HG03280 (cell line): ENCODE results near the gene ST14.

ENCODE experiments used
- ATAC-seq: cut with Tn5 transposase; IDR thresholded peaks from one replicate; pipeline ENCODE4 v1.9.1; 2021; ENCODE audit warnings: mild to moderate bottlenecking, moderate library complexity; ENCODE audit not compliant: unreplicated experiment

ST14 gene

DNA sequence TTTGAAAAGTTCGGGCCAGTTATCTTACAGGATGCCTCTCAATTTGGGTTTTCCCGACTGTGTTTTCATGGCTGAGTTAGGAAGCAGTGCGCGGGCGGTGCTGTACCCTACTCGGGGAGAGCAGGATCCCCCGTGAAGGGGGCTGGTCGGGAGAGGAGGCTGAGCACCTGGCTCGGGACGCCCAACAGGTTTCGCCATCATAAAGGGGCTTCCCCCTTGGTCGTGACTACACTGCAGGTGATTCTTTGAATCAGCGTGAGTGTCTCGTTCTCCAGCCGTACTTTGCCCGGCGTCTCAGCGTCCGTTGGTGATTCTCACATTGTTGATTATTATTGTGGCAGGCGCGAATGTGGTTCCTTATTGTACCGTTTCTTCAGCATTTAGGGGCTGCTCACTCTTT lies 46.6 kb downstream of the ST14 start:
- no peak for ATAC-seq

DNA sequence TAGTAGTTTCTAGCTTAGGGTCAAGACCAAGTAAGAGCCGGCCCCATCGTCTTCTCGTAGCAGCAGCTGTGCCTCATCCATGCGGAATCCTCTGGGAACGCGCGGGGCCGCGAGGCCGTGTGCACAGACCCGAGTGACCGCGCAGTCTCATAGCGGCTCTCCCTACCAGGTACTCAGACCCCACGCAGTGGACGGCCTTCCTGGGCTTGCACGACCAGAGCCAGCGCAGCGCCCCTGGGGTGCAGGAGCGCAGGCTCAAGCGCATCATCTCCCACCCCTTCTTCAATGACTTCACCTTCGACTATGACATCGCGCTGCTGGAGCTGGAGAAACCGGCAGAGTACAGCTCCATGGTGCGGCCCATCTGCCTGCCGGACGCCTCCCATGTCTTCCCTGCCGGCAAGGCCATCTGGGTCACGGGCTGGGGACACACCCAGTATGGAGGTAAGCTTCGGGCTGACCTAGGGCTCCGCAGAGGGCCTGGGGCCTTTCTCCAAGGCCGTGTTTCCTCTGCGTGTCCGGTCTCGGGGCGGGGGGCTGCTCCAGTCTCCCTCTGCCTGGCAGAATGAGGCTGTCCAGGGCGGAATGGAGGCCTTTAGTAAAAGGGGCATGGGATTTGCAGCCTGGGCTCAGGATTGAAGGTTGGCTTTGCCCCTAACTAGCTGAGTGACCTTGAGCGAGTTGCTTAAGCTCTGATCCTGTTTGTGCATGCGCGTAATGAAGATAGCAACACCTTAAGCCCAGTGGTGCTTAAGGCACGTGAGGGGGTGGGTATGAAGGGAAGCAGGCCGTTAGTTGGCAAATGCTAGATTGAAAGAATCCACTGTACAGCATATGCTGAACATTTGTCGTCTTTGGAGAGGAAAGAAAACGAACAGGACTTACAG lies 48.9 kb downstream of the ST14 start:
- no peak for ATAC-seq

DNA sequence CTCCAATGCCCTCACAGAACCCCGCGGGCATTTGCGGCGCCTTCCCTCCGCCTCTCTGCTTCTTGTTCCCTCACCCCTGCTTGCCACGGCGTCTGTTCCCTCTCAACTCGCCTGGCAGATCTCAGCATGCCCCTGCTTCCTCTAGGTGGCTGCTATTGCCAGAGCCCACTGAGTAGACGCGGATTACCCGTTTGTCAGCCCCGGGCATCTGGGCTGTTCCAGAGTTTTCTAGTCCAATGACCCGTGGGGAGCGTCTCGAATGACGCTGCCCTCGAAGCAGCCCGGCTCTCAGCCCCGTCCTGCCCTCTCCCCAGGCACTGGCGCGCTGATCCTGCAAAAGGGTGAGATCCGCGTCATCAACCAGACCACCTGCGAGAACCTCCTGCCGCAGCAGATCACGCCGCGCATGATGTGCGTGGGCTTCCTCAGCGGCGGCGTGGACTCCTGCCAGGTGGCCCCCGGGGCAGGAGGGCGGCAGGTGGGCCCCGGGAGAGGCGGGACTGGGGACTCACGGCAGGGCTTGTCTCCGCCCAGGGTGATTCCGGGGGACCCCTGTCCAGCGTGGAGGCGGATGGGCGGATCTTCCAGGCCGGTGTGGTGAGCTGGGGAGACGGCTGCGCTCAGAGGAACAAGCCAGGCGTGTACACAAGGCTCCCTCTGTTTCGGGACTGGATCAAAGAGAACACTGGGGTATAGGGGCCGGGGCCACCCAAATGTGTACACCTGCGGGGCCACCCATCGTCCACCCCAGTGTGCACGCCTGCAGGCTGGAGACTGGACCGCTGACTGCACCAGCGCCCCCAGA lies 49.7 kb downstream of the ST14 start:
- no peak for ATAC-seq

DNA sequence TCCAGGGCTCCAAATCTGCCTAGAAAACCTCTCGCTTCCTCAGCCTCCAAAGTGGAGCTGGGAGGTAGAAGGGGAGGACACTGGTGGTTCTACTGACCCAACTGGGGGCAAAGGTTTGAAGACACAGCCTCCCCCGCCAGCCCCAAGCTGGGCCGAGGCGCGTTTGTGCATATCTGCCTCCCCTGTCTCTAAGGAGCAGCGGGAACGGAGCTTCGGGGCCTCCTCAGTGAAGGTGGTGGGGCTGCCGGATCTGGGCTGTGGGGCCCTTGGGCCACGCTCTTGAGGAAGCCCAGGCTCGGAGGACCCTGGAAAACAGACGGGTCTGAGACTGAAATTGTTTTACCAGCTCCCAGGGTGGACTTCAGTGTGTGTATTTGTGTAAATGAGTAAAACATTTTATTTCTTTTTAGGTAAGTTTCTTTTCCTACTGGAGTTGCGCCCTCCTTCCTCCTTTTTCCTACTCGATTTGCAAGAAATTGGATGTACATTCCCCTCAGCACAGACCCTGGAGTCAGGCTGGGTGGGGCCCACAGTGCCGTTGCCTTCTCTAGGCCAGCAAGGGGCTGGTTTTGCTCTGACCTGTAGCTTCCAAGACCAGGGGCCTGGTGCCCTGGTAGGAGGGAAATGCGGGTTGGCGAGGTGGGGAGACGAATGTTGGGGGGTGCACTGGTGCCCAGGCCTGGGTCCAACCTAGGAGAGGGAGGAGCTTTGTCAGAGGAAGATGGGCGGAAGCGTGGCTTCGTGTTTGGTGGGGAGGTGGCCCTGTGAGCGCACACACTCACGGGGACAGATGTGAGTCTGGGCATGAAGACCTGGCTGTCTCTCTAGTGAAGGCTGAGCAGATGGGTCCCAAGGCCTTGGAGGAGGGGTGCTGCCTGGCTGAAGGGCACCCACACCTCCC lies 50.6 kb downstream of the ST14 start:
- ATAC-seq = no peak

DNA sequence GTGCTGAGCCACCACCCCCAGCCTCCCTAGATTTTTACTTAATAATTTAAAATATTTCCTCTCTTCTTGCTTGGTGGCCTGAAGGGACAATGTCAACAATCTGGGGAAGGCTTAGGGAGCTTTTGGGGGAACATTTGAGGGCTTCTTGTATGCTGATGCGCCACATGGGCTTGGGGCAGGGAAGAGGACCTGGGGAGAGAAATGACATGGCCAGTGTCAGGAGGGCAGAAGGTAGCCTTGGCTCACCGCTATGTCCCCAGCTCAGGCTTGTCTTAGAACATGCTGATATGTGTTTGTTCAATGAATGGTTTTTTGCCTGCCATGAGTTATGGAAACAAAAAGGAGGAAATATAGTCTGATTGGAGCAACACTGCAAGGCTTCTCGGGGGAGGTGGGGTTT lies 51.6 kb downstream of the ST14 start:
- no peak for ATAC-seq

DNA sequence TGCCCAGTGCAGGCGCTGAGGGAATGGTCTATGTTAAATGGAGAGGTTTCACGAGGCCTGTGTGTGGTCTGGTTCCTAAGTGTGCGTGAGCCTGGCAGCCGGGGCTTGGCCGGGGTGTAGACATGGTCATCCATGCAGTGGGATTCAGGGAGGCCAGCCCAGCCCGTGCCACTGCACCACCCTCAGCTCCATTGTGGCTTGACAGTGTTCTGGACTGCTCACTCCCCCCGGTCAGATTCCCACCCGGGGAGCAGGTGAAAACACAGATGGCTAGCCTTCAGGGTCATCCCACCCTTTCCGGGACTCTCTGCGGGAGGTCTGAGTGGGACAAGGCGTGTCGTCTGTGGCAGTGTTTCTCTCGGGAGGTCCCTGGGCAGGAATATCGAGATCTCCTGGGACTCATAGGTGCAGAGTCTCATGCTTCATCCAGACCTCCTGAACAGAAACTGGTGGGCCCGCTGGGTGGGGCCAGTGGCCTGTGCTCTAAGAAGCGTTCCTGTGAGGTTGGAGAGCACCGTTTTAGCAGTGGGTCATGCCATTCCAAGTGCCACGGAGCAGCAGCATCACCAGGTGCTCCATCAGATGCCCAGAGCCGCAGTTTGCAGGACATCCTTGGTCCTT lies 52.3 kb downstream of the ST14 start:
- no peak for ATAC-seq

DNA sequence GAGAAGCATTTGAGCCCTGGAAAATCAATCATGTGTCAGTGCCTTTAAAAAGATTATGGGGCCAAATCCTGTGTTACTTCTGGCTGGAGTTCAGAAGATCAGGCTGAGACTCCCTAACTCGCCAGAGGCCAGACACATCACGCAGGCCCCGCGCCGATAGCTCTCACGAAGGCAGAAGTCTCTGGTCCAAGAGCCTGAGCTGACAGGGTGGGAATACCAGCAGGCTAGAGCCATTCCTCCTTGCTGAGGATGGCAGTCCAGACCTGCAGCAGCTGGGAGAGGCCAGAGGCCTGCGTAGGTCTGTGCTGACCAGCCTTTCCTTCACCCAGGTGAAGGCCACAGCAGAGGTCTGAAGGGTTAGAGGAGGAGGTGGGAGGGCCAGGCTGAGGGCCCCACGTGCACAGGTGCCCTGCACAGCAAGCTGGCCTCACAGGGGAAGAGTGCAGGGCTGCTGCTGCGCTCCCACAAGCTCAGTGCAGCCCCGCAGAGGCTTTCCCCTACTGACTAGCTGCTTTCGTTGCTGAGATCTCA lies 52.9 kb downstream of the ST14 start:
- ATAC-seq = no peak

DNA sequence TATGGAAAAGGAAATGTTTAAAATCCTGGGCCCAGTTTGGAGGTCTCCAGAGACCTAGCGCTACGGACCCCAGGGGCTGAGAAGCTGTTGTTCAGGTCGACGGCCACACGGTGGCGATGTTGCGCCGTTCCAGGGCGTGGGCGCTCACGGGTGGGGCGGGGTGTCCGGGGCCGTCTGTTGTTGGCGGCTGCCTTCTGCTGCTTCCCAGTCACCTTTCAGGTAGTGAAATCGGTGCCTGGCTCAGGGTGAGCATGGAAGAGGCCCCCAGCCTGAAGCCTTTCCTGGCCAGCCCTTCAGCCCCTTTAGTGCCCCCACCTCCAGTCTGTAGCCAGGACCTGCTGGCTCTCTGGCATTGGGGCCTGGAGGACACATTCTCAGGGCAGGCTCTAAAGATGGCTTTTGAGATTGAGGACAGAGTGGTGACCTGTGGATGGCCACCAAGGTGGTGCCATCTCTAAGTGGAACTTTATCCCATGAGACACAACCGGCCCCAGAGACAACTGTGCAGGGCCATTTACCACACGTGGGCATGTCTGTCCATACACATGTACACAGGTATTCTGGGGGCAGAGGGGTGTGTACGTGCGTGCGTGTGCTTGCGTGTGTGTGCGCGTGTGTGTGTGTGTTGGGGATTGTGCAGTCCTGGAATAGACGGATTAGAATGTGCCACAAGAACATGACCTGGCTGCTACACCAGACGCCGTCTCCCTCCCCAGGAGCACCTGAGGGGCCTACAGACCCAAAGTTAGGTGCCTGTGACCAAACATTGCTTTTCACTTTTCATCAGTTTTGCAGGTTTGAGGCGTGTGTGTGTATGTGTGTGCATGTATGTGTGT lies 53.8 kb downstream of the ST14 start:
- ATAC-seq = peak; percentile 81

DNA sequence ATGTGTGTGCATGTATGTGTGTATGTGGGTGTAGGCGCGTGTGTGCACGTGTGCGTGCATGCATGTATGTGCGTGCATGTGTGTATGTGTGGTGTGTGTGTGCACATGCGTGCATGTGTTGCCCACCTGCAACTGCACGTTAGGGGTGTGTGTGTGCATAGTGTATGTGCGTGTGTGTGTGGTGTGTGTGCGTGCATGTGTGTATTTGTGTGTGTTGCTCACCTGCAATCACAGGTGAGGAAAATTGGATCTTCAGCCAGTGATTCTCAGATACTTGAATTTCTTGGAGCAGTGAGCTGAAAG lies 54.3 kb downstream of the ST14 start:
- ATAC-seq = no peak

DNA sequence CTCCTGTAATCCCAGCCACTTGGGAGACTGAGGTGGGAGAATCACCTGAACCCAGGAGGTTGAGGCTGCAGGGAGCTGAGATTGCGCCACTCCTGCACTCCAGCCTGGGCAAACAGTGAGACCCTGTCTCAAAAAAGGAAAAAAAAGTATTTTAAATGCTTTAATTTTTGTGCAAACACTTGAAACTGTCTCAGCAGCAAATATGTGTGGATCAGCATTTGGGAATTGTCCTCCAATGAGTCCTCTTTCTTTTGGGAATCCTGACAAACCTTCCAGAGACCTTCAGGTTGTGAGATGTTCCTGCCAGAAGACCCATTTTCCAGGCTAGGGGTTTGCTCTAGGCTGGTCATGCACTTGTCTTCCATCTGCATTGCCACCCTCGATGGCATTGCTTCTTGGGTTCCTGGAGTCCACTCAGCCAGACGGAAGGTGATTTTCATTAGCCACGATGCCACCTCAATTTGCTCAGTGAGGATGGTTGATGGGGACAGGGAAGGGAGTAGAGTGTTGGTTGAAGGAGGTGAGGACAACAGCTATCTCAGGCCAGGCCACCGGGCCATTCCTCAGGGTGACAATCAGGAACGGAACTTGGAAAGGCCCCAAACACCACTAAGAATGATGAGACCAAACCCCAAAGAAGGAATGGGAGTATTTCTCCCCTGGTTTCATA lies 55.4 kb downstream of the ST14 start:
- no peak for ATAC-seq

DNA sequence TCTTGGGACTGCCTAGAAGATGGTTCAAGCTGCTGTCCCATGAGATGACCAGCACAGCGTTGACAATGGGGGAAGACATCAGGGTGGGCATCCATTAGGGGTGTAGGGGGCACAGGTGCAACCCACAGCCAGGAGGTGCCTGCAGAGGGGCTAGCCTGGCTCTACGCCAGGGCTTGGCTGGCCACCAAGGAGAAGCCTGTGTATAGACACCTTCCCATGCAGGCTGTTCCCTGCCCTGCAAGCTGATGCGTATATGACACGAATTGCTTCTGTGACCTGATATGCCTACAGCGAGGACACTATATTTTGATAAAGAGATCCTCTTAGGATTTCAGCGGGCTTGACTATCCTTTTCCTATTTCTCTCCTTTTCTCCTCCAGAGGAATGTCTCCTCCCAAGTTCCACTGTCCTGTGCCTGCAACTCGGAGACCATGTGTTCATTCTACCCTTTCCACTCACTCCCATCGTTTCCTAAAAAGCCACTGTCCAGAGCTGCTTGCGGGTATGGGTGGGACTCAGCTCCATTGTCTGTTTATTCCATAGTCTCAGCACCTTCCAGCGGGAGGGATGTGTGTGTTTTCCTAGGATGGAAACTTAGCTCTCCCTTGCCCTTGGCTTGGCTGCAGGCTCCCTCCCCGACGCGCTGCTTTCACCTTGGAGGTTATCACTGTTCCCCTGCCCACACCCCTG lies 56.1 kb downstream of the ST14 start:
- no peak for ATAC-seq

DNA sequence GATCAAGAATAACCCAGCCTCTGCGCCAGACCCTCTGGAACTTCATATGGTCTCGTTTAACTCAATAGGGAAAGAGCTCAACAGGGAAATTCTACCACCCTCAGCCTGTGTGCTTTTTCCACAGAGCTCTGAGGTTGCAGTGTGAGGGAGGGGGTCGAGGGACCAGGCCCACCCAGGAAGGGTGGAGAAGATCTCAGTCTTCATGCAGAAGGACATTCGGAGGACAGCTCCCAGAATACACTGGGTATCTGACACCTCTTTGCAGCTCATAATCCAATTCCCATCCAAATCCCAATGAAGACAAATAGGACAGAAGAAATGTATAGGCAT lies 56.6 kb downstream of the ST14 start:
- ATAC-seq = no peak

DNA sequence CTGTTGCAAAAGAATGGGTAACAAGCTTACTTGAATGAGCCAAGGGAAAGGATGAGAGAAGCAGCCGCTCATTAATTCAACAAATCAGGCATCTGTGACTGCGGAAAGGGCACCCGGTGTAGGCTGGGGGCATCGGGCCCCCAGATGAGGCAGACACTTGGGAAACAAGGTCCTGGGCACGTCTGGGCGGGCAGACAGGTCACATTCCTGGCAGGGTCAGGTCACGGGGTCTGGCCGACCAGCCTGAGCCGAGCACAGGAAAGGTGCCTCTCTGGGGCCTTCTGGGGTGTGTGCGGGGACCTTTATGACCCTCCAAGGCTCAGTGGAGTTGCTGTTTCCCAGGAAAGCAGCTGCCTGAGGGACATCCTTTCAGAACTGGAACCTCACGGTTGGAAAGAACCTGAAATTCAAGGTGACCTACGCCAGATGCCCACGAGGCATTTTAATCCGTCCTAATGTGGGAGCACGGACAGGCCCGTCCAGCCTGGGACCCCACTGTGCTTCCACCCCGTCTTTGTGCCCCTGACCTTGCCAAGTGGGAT lies 57.1 kb downstream of the ST14 start:
- no peak for ATAC-seq

DNA sequence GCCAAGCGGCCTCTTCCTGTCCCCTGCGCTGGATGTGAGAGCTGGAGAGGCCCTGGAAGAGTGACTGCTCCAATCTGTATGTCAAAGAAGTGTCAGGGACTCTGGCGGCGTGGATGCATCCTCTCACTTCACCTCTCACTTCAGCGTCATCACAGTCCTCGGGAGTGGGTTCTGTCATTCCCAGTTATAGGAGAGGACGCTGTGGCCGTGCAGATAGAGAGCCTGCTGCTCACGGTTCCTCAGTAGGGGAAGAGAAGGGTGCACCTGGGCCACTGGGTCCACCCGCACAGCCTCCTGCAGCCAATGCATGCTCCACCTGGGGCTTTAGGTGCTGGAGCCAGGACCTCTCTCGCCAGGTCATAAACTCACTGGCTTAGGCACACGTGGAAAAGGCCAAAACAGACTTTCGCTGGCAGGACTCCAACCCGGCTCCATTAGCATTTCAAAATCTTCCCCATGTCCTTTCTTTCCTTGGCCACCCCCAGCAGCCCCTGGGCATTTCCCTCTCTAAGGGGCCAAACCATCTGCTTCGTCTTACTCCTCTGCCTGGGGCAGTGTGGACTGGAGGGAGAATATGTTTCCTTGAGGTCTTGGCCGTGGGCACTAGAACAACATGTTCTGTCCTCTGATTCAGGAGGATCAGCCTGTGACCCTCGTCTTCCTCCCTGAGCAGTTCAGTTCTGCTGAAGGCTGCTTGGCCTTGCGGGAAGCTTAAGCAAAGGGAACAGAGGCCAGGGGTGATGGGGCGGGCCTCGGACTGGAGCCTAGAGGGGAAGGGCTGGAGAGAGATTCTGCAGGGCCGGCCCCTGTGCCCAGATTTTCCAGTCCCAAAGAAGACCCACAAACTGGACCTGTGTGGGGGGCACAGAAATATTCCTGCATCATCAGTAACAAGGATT lies 57.8 kb downstream of the ST14 start:
- ATAC-seq = no peak

DNA sequence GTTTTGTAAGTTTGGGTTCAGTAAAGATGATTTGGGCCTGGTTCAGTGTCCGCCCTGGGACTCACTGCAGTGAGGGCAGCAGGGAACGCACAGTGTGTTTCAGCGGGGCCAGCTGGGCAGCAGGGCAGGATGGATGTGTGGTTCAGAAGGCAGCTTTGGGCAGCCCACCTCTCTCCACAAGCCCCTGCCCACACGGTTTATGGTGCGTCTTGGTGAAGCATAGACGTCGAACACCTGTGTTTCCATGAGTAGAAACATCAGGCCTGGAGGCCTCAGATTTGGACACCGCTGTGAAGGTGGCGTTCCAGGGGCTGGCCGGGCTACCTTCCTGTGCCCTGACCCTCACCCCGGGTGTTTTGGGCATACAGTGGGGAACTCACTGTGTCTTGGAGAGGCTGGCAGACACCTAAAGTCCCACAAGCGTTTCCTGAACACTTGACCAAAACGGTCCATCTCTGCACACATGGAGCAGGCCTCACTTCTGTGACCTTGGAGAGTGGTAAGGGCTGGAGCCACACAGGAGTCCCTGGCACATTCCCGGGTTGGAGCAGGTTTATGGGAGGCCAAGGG lies 59.0 kb downstream of the ST14 start:
- no peak for ATAC-seq

DNA sequence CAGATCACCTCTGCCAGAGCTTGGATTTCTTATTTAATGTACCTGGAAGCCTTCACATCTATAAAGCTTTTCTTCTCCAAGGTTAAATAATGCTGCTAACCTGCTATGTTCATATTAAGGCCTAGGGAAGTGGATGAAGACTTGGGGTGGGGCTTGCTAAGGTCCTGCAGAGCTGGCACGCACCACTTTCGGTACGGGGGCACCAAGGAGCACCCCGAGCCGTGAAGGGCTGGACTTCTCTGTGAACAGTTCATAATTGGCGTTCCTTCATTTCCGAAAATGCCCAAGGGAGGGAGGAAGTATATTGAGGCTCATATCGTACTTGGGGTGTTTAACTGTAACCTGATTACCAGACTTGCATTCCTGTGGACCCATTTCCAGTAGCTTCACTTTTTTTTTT lies 59.6 kb downstream of the ST14 start:
- no peak for ATAC-seq
